BE2C (cell line): ENCODE measurements around the gene ABCA4.

ENCODE experiments used
- DNase-seq: peaks from one replicate; pipeline ENCODE4 v3.0.0-alpha.2; 2020
- H3K27me3 ChIP-seq: fragments of 250-450 bp; sonication (Bioruptor Pico); 2 replicates; pipeline ENCODE4 v1.5.1; 2020; ENCODE audit warnings: mild to moderate bottlenecking
- H3K36me3 ChIP-seq: fragments of 250-450 bp; sonication (Bioruptor Pico); 2 replicates; pipeline ENCODE4 v1.5.1; 2020; ENCODE audit warnings: mild to moderate bottlenecking
- H3K4me1 ChIP-seq: fragments of 250-450 bp; sonication (Bioruptor Pico); 2 replicates; pipeline ENCODE4 v1.5.1; 2020
- H3K4me3 ChIP-seq: 2 replicates; pipeline ENCODE4 v1.5.1; 2011; ENCODE audit warnings: low read depth, low read length
- H3K9me3 ChIP-seq: fragments of 250-450 bp; sonication (Bioruptor Pico); 2 replicates; pipeline ENCODE4 v1.5.1; 2020
- TF ChIP-seq, protein P1 (sequence below): IDR thresholded peaks from 2 replicates; pipeline ENCODE4 v1.5.1; 2012; ENCODE audit warnings: mild to moderate bottlenecking, low read depth, low read length

Gene ABCA4

GRCh38 chr1:94115254-94115899, 5.6 kb downstream of the ABCA4 start:
- DNase-seq, result no peak
- H3K27me3 ChIP-seq, result no peaks in the 10 kb centered on the region
- peaks cover 7% of the 10 kb centered on the region; the same call in 1 of the 2 replicates for H3K4me1 ChIP-seq
- no peaks in the 10 kb centered on the region for H3K36me3 ChIP-seq
- TF ChIP-seq, protein P1, sequence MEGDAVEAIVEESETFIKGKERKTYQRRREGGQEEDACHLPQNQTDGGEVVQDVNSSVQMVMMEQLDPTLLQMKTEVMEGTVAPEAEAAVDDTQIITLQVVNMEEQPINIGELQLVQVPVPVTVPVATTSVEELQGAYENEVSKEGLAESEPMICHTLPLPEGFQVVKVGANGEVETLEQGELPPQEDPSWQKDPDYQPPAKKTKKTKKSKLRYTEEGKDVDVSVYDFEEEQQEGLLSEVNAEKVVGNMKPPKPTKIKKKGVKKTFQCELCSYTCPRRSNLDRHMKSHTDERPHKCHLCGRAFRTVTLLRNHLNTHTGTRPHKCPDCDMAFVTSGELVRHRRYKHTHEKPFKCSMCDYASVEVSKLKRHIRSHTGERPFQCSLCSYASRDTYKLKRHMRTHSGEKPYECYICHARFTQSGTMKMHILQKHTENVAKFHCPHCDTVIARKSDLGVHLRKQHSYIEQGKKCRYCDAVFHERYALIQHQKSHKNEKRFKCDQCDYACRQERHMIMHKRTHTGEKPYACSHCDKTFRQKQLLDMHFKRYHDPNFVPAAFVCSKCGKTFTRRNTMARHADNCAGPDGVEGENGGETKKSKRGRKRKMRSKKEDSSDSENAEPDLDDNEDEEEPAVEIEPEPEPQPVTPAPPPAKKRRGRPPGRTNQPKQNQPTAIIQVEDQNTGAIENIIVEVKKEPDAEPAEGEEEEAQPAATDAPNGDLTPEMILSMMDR, result no peak
- H3K4me3 ChIP-seq, result no peak overlapping the region
- H3K9me3 ChIP-seq, result no peaks in the 10 kb centered on the region

GRCh38 chr1:94113589-94114226, 7.2 kb downstream of the ABCA4 start:
- H3K27me3 ChIP-seq, result no peaks in the 10 kb centered on the region
- TF ChIP-seq, protein P1, result no peak

GRCh38 chr1:94111879-94112278, 9.1 kb downstream of the ABCA4 start:
- TF ChIP-seq, protein P1, result no peak
- Histone ChIP-seq H3K4me1 (0 out of 2 replicates have a peak, but pooled peaks cover 3% of the 10 kb centered on the region), H3K36me3 (no peaks in the 10 kb centered on the region), H3K9me3 (no peaks in the 10 kb centered on the region), H3K27me3 (no peaks in the 10 kb centered on the region), H3K4me3 (no peak overlapping the region)
- DNase-seq, result no peak

More at GRCh38 chr1:94113589-94114226, 7.2 kb downstream of the ABCA4 start:
- no peak for DNase-seq
- Histone ChIP-seq H3K4me3 (no peak overlapping the region), H3K9me3 (no peaks in the 10 kb centered on the region), H3K4me1 (peaks cover 7% of the 10 kb centered on the region; the same call in 1 of the 2 replicates), H3K36me3 (no peaks in the 10 kb centered on the region)

- Histone ChIP-seq H3K4me3 (no peak overlapping the region), H3K4me1 (no peaks in the 10 kb centered on the region), H3K9me3 (no peaks in the 10 kb centered on the region), H3K36me3 (no peaks in the 10 kb centered on the region), H3K27me3 (no peaks in the 10 kb centered on the region)
- TF ChIP-seq, protein P1, result no peak
- no peak for DNase-seq
These were observed 9.8 kb downstream of the ABCA4 start for GRCh38 chr1:94110946-94111740.

- TF ChIP-seq, protein P1, result no peak
- DNase-seq, result no peak
- no peaks in the 10 kb centered on the region for H3K36me3 ChIP-seq
These were observed 10.8 kb downstream of the ABCA4 start for GRCh38 chr1:94110021-94110761.

More at GRCh38 chr1:94110021-94110761, 10.8 kb downstream of the ABCA4 start:
- Histone ChIP-seq H3K9me3 (no peaks in the 10 kb centered on the region), H3K4me1 (no peaks in the 10 kb centered on the region), H3K27me3 (no peaks in the 10 kb centered on the region), H3K4me3 (no peak overlapping the region)
